ENCODE results near the gene ZC2HC1C.

DNA sequence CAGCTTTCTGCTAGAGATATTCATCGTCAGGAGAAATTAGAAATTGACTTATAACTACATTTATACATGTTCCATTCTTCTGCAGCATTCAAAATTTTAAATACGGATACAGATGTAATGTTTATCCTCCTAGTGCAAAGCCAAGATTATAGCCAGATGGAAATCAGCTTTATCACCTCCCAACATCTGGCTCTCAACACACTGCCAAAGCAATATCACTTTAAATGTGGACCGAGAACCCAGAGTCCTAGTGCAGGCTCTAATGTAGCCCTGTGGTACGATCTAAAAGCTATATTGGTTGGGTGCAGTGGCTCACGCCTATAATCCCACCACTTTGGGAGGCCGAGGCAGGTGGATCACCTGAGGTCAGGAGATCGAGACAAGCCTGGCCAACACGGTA lies 24.7 kb upstream of the ZC2HC1C start:
- TF ChIP-seq, protein P1, sequence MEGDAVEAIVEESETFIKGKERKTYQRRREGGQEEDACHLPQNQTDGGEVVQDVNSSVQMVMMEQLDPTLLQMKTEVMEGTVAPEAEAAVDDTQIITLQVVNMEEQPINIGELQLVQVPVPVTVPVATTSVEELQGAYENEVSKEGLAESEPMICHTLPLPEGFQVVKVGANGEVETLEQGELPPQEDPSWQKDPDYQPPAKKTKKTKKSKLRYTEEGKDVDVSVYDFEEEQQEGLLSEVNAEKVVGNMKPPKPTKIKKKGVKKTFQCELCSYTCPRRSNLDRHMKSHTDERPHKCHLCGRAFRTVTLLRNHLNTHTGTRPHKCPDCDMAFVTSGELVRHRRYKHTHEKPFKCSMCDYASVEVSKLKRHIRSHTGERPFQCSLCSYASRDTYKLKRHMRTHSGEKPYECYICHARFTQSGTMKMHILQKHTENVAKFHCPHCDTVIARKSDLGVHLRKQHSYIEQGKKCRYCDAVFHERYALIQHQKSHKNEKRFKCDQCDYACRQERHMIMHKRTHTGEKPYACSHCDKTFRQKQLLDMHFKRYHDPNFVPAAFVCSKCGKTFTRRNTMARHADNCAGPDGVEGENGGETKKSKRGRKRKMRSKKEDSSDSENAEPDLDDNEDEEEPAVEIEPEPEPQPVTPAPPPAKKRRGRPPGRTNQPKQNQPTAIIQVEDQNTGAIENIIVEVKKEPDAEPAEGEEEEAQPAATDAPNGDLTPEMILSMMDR (CRISPR knock-in tag; IDR thresholded peaks at IDR 0.05): no peak
- TF ChIP-seq, protein P2, sequence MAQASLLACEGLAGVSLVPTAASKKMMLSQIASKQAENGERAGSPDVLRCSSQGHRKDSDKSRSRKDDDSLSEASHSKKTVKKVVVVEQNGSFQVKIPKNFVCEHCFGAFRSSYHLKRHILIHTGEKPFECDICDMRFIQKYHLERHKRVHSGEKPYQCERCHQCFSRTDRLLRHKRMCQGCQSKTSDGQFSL (CRISPR knock-in tag; IDR thresholded peaks at IDR 0.05): no peak
